Activated T-cell treated with anti-CD3 and anti-CD28 coated beads, Interleukin-2, amount 50 U/mL, for 1 hour (primary cell): ENCODE measurements around the gene SGMS1.
"Not testable (repeated sequence)": the region's sequence is repeated elsewhere in the genome, so short reads cannot be mapped to it uniquely, and the experiment has no call there.

ENCODE experiments used
- DNase-seq: peaks from one replicate; pipeline ENCODE4 v3.0.0-alpha.2; 2020

The SGMS1 gene

GRCh38 chr10:50529660-50530059, 94.1 kb downstream of the SGMS1 start:
- no peak for DNase-seq

- no peak for DNase-seq
Observed at GRCh38 chr10:50528206-50528605, 95.5 kb downstream of the SGMS1 start.

- DNase-seq, result no peak
Observed at GRCh38 chr10:50527442-50528043, 96.2 kb downstream of the SGMS1 start.

GRCh38 chr10:50526185-50526584, 97.6 kb downstream of the SGMS1 start:
- DNase-seq, result no peak

GRCh38 chr10:50523357-50523756, 100.4 kb downstream of the SGMS1 start:
- DNase-seq, result no peak

- no peak for DNase-seq
Observed at GRCh38 chr10:50522908-50523307, 100.8 kb downstream of the SGMS1 start.

GRCh38 chr10:50520115-50520514, 103.6 kb downstream of the SGMS1 start:
- DNase-seq, result no peak

- no peak for DNase-seq
Observed at GRCh38 chr10:50517626-50518025, 106.1 kb downstream of the SGMS1 start.

- DNase-seq, result no peak
Observed at GRCh38 chr10:50516171-50516570, 107.6 kb downstream of the SGMS1 start.

GRCh38 chr10:50515420-50515819, 108.3 kb downstream of the SGMS1 start:
- no peak for DNase-seq

GRCh38 chr10:50514995-50515394, 108.8 kb downstream of the SGMS1 start:
- no peak for DNase-seq

- no peak for DNase-seq
Observed at GRCh38 chr10:50513956-50514355, 109.8 kb downstream of the SGMS1 start.

GRCh38 chr10:50512743-50513416, 110.9 kb downstream of the SGMS1 start:
- no peak for DNase-seq

- no peak for DNase-seq
Observed at GRCh38 chr10:50512214-50512595, 111.6 kb downstream of the SGMS1 start.

- DNase-seq, result no peak
Observed at GRCh38 chr10:50511492-50512213, 112.1 kb downstream of the SGMS1 start.

GRCh38 chr10:50510517-50511473, 113.0 kb downstream of the SGMS1 start:
- no peak for DNase-seq

GRCh38 chr10:50508315-50509051, 115.3 kb downstream of the SGMS1 start:
- no peak for DNase-seq

- DNase-seq, result no peak
Observed at GRCh38 chr10:50506861-50507573, 116.7 kb downstream of the SGMS1 start.

- DNase-seq, result no peak
Observed at GRCh38 chr10:50504389-50504788, 119.4 kb downstream of the SGMS1 start.

GRCh38 chr10:50503661-50504320, 120.0 kb downstream of the SGMS1 start:
- DNase-seq, result no peak

- DNase-seq, result not testable (repeated sequence)
Observed at GRCh38 chr10:50503156-50503555, 120.6 kb downstream of the SGMS1 start.
